H9 (cell line): ENCODE results near the gene TMEM63A. TPM values are rescaled to one million over a fixed set of nuclear protein-coding genes. Genes with fewer than 3 reads are reported as not detected.

Experiments
- DNase-seq: peaks from one replicate; pipeline ENCODE4 v3.0.0-alpha.2; 2017
- H2AFZ ChIP-seq: one replicate; pipeline ENCODE4 v1.6.1; 2013; ENCODE audit warnings: mild to moderate bottlenecking, low read length, control low read depth, moderate library complexity
- H2AK5ac ChIP-seq: 2 replicates; pipeline ENCODE4 v1.6.1; 2013; ENCODE audit warnings: low read length, control low read depth, mixed read lengths; ENCODE audit not compliant: insufficient read length
- H2BK120ac ChIP-seq: one replicate; pipeline ENCODE4 v1.6.1; 2013; ENCODE audit warnings: low read depth, mild to moderate bottlenecking, low read length, control low read depth, inconsistent platforms; ENCODE audit not compliant: poor library complexity, severe bottlenecking
- H2BK12ac ChIP-seq: 2 replicates; pipeline ENCODE4 v1.6.1; 2013; ENCODE audit warnings: low read length, control low read depth, mixed read lengths, low read depth; ENCODE audit not compliant: insufficient read length
- H2BK15ac ChIP-seq: 2 replicates; pipeline ENCODE4 v1.6.1; 2013; ENCODE audit warnings: low read depth, low read length, control low read depth
- H2BK20ac ChIP-seq: one replicate; pipeline ENCODE4 v1.6.1; 2013; ENCODE audit warnings: low read depth, mild to moderate bottlenecking, low read length, control low read depth, inconsistent platforms; ENCODE audit not compliant: poor library complexity, severe bottlenecking
- H2BK5ac ChIP-seq: 2 replicates; pipeline ENCODE4 v1.6.1; 2013; ENCODE audit warnings: low read length, control low read depth, mixed read lengths; ENCODE audit not compliant: insufficient read length
- H3K14ac ChIP-seq: 2 replicates; pipeline ENCODE4 v1.6.1; 2013; ENCODE audit warnings: low read length, control low read depth; ENCODE audit not compliant: insufficient read depth
- H3K18ac ChIP-seq: 2 replicates; pipeline ENCODE4 v1.6.1; 2013; ENCODE audit warnings: low read depth, mild to moderate bottlenecking, mixed read lengths, low read length, control low read depth; ENCODE audit not compliant: insufficient read length
- H3K23ac ChIP-seq: 2 replicates; pipeline ENCODE4 v1.6.1; 2013; ENCODE audit warnings: low read length, control low read depth, mixed read lengths, low read depth; ENCODE audit not compliant: insufficient read length
- H3K23me2 ChIP-seq: 2 replicates; pipeline ENCODE4 v1.6.1; 2013; ENCODE audit warnings: low read depth, mild to moderate bottlenecking, mixed read lengths, low read length, control low read depth; ENCODE audit not compliant: insufficient read length, poor library complexity, severe bottlenecking
- H3K27ac ChIP-seq: 2 replicates; pipeline ENCODE4 v1.5.1; 2013; ENCODE audit warnings: low read length, control low read depth, mixed read lengths, low read depth; ENCODE audit not compliant: insufficient read length
- H3K27me3 ChIP-seq: 2 replicates; pipeline ENCODE4 v1.6.1; 2013; ENCODE audit warnings: low read length, control low read depth, inconsistent platforms; ENCODE audit not compliant: insufficient read depth
- H3K4ac ChIP-seq: 2 replicates; pipeline ENCODE4 v1.6.1; 2013; ENCODE audit warnings: low read depth, mild to moderate bottlenecking, control low read depth, inconsistent platforms, low read length, moderate library complexity
- H3K4me1 ChIP-seq: 2 replicates; pipeline ENCODE4 v1.6.1; 2013; ENCODE audit warnings: low read length, control low read depth, inconsistent platforms; ENCODE audit not compliant: insufficient read depth
- H3K4me2 ChIP-seq: 2 replicates; pipeline ENCODE4 v1.6.1; 2013; ENCODE audit warnings: low read length, control low read depth, mixed read lengths; ENCODE audit not compliant: insufficient read length, insufficient read depth
- H3K56ac ChIP-seq: 2 replicates; pipeline ENCODE4 v1.6.1; 2013; ENCODE audit warnings: low read depth, mild to moderate bottlenecking, mixed read lengths, low read length, control low read depth; ENCODE audit not compliant: insufficient read length
- H3K79me1 ChIP-seq: 2 replicates; pipeline ENCODE4 v1.6.1; 2013; ENCODE audit warnings: low read depth, mild to moderate bottlenecking, moderate library complexity, low read length, control low read depth, inconsistent platforms; ENCODE audit not compliant: insufficient read depth, poor library complexity, severe bottlenecking
- H3K79me2 ChIP-seq: 2 replicates; pipeline ENCODE4 v1.6.1; 2013; ENCODE audit warnings: low read length, control low read depth, inconsistent platforms; ENCODE audit not compliant: insufficient read depth
- H3K9ac ChIP-seq: 2 replicates; pipeline ENCODE4 v1.6.1; 2013; ENCODE audit warnings: low read length, control low read depth, mixed read lengths; ENCODE audit not compliant: insufficient read length; ENCODE audit errors: extremely low read depth
- H3K9me3 ChIP-seq: one replicate; pipeline ENCODE4 v1.6.1; 2013; ENCODE audit warnings: low read depth, low read length, inconsistent platforms; ENCODE audit not compliant: control insufficient read depth
- H3T11ph ChIP-seq: one replicate; pipeline ENCODE4 v1.6.1; 2013; ENCODE audit warnings: mild to moderate bottlenecking, low read length, control low read depth, inconsistent platforms
- H4K20me1 ChIP-seq: one replicate; pipeline ENCODE4 v1.6.1; 2013; ENCODE audit not compliant: control insufficient read depth, insufficient read length, insufficient read depth
- H4K5ac ChIP-seq: 2 replicates; pipeline ENCODE4 v1.6.1; 2013; ENCODE audit warnings: low read depth, mild to moderate bottlenecking, mixed read lengths, low read length, control low read depth; ENCODE audit not compliant: insufficient read length
- H4K8ac ChIP-seq: replicated peaks from 2 replicates; pipeline ENCODE4 v1.6.1; 2013; ENCODE audit warnings: low read length, control low read depth, mixed read lengths, low read depth; ENCODE audit not compliant: insufficient read length
- H4K91ac ChIP-seq: 2 replicates; pipeline ENCODE4 v1.6.1; 2013; ENCODE audit warnings: low read depth, mild to moderate bottlenecking, moderate library complexity, mixed read lengths, low read length, control low read depth; ENCODE audit not compliant: insufficient read length
- H3K27ac Mint-ChIP-seq, 3 experiments: 2 replicates in 2 of 3; 3 replicates in 1 of 3; pipeline ENCODE4 v1.8.0; 2020 to 2021; ENCODE audit warnings: mixed read lengths in 3 of 3, mild to moderate bottlenecking in 1 of 3, moderate library complexity in 1 of 3
- H3K27me3 Mint-ChIP-seq: 2 replicates; pipeline ENCODE4 v1.8.0; 2021; ENCODE audit warnings: low read depth, mild to moderate bottlenecking, moderate library complexity, mixed read lengths
- H3K36me3 Mint-ChIP-seq, 3 experiments: 2 replicates in 2 of 3; 3 replicates in 1 of 3; pipeline ENCODE4 v1.8.0; 2020 to 2021; ENCODE audit warnings: low read depth in 3 of 3, mixed read lengths in 3 of 3; ENCODE audit not compliant: insufficient read depth in 1 of 3
- H3K4me1 Mint-ChIP-seq, 2 experiments: 2 replicates each; pipeline ENCODE4 v1.8.0; 2020; ENCODE audit warnings: mixed read lengths in 2 of 2
- H3K4me3 Mint-ChIP-seq, 2 experiments: 2 replicates in 1 of 2; 3 replicates in 1 of 2; pipeline ENCODE4 v1.8.0; 2020 to 2021; ENCODE audit warnings: mild to moderate bottlenecking in 2 of 2, mixed read lengths in 2 of 2, moderate library complexity in 1 of 2
- H3K9me3 Mint-ChIP-seq, 2 experiments: 2 replicates in 1 of 2; 3 replicates in 1 of 2; pipeline ENCODE4 v1.8.0; 2020; ENCODE audit warnings: mild to moderate bottlenecking in 2 of 2, mixed read lengths in 2 of 2, moderate library complexity in 1 of 2
- WGBS: extraction: QIAGEN DNeasy Blood & Tissue Kit; methylation state at CpG from one replicate; pipeline ENCODE4 v1.1.7; 2013; ENCODE audit warnings: missing lambda C conversion rate, low lambda C conversion rate, mixed read lengths; ENCODE audit not compliant: insufficient read length; ENCODE audit errors: extremely low coverage; 5-methylcytosine and 5-hydroxymethylcytosine counted together
- total RNA-seq: library from RNA; stranded (reverse); gene quantifications from 2 replicates; pipeline ENCODE4 v1.2.1, GENCODE V29; 2021
- TF ChIP-seq, protein P1 (sequence below): fragments of 200-600 bp; sonication (generic); conservative IDR thresholded peaks from 3 replicates; pipeline ENCODE4 v1.8.0; 2021; ENCODE audit warnings: antibody characterized with exemption, mild to moderate bottlenecking

The TMEM63A gene
- total RNA-seq, 1 experiment from 2014 or later, result 75.7 TPM

DNA sequence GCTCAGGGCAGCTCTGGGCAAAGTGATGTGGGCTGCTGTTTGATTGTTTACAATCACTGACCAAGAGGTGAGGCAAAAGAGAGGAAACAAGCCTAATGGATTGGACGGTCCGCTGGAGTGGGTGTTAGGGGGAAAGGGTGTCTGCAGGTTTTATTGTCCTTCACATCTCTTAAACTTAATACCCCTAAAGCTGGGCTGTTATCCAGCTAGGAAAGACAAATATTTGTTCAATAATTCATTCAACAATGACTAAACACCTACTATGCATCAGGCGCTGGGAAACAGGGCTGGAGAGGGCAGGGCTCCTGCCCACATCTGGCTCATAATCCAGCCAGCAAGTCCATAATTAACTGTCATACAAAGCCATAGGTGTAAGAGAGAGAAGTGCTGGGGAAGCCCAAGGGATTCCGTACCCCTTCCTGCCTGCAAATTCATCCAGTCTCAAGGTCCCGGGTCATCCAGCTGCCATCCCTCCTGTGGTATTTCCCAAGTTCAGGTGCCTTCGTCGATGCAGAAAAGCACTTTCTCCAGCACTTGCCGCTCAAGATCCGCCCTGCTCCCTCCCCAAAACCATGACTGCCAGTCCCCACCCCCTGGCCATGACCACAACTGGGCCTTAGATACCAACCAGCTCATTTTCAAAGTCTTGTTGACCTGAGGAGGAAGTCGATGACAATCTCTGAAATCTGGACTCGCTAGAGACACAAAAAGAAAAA lies 10.7 kb downstream of the TMEM63A start:
- H3K9ac ChIP-seq, result no peak overlapping the region
- Mint-ChIP-seq H3K4me1 (peaks cover 19 to 22% of the 10 kb centered on the region in 2 experiments), H3K27ac (peak overlapping the region; percentile 66 to 93 (median 78); a peak in 5 of 7 replicates), H3K9me3 (no peaks in the 10 kb centered on the region), H3K4me3 (no peak overlapping the region), H3K27me3 (no peaks in the 10 kb centered on the region), H3K36me3 (peaks cover 45 to 88% (median 49%) of the 10 kb centered on the region in 3 experiments; a peak in 6 of 7 replicates)
- no peak overlapping the region for H2BK15ac ChIP-seq
- no peak overlapping the region for H4K8ac ChIP-seq
- no peak overlapping the region for H3K4ac ChIP-seq
- no peaks in the 10 kb centered on the region for H3K23me2 ChIP-seq
- H3T11ph ChIP-seq, result no peak overlapping the region
- H3K18ac ChIP-seq, result no peak overlapping the region
- H2BK20ac ChIP-seq, result no peak overlapping the region
- H2BK120ac ChIP-seq, result no peak overlapping the region
- H2BK12ac ChIP-seq, result no peak overlapping the region
- H3K56ac ChIP-seq, result no peak overlapping the region
- no peak overlapping the region for H2BK5ac ChIP-seq
- no peak overlapping the region for H2AFZ ChIP-seq
- no peaks in the 10 kb centered on the region; the same call in 1 of the 2 replicates for H3K4me1 ChIP-seq
- no peak overlapping the region for H3K4me2 ChIP-seq
- WGBS, result no CpG with 5 or more reads among the region's 11 CpGs
- H3K23ac ChIP-seq, result no peak overlapping the region
- no peak overlapping the region for H4K91ac ChIP-seq
- H3K79me2 ChIP-seq, result no peaks in the 10 kb centered on the region
- no peaks in the 10 kb centered on the region for H3K27me3 ChIP-seq
- no peaks in the 10 kb centered on the region for H4K20me1 ChIP-seq
- no peak overlapping the region for H2AK5ac ChIP-seq
- H3K14ac ChIP-seq, result no peak overlapping the region
- H3K79me1 ChIP-seq, result no peaks in the 10 kb centered on the region
- no peak for DNase-seq
- no peak overlapping the region for H4K5ac ChIP-seq
- H3K9me3 ChIP-seq, result no peaks in the 10 kb centered on the region
- TF ChIP-seq, protein P1, sequence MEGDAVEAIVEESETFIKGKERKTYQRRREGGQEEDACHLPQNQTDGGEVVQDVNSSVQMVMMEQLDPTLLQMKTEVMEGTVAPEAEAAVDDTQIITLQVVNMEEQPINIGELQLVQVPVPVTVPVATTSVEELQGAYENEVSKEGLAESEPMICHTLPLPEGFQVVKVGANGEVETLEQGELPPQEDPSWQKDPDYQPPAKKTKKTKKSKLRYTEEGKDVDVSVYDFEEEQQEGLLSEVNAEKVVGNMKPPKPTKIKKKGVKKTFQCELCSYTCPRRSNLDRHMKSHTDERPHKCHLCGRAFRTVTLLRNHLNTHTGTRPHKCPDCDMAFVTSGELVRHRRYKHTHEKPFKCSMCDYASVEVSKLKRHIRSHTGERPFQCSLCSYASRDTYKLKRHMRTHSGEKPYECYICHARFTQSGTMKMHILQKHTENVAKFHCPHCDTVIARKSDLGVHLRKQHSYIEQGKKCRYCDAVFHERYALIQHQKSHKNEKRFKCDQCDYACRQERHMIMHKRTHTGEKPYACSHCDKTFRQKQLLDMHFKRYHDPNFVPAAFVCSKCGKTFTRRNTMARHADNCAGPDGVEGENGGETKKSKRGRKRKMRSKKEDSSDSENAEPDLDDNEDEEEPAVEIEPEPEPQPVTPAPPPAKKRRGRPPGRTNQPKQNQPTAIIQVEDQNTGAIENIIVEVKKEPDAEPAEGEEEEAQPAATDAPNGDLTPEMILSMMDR, result no peak
- no peak overlapping the region for H3K27ac ChIP-seq
